Smooth muscle cell of the brain vasculature (primary cell): ENCODE data around the gene HSBP1.

ENCODE experiments used
- DNase-seq: peaks from one replicate; pipeline ENCODE4 v3.0.0-alpha.2; 2012; ENCODE audit warnings: low read depth, low spot score

HSBP1 gene

DNA sequence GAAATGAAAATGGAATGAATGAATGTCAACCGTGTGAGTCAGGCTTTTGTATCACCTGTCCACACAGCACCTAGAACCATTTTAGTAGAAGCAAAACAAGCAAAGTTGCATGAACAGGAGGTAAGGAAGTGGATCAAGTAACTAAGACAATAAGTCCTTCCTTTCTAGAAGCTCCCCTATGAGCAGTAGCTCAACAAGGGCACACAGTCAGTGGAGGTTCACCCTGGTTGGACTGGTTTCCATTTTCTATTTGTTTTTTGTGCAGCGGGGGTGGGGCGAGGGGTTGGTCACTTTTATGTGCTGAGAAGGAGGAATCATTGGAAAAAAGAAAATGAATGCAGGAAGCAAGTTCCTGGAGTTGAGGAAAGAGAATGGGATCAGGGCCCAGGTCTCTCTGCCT lies 4.0 kb upstream of the HSBP1 start:
- DNase-seq: no peak

DNA sequence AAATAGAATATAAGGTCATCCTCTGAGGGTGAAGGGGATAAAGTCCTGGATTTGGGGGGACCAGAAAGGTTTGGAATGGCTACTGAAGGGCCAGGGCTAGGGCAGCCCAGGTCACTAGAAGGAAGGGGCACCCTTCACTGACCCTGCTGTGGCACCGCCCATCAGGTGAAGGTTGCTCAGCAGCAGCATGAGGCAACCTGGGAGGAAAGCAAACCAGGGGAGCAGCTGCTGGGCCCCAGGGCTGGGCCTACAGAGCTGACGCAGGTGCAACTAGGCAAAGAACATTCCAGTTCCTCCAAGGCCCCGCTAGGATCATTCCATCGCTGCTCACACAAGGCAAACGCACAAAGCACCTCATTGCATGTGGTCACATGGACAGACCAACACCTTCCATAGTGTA lies 3.4 kb upstream of the HSBP1 start:
- DNase-seq: no peak

- DNase-seq: no peak
Observed at GRCh38 chr16:83806036-83806435, 1.7 kb upstream of the HSBP1 start.

DNA sequence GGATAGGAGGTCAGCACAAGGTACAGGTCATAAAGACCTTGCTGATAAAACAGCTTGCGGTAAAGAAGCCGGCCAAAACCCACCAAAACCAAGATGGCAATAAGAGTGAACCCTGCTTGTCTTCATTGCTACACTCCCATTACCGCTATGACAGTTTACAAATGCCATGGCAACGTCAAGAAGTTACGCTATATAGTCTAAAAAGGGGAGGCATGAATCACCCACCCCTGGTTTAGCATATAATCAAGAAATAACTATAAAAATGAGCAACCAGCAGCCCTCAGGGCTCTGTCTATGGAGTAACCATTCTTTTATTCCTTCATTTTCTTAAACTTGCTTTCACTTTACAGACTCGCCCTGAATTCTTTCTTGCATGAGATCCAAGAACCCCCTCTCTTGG lies 1.0 kb upstream of the HSBP1 start:
- DNase-seq: no peak

- DNase-seq: no peak
Observed at GRCh38 chr16:83807327-83807709, 460 bp upstream of the HSBP1 start.

GRCh38 chr16:83808573-83809014 lies 816 bp downstream of the HSBP1 start:
- DNase-seq: no peak

DNA sequence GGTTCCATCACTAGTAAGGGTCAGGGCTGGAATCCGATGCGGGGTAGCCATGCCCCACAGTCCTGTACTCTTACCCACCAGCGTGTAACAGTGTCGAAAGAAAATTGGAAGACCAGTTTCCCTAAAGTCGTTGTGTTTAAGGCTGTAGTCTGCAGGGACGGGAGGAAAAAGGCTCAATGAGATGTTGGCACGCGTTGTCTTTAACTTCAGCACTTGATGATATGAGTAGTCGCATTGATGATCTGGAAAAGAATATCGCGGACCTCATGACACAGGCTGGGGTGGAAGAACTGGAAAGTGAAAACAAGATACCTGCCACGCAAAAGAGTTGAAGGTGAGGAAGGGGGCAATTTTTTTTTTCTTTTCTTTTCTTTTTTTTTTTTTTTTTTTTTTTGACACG lies 1.3 kb downstream of the HSBP1 start:
- DNase-seq: no peak

DNA sequence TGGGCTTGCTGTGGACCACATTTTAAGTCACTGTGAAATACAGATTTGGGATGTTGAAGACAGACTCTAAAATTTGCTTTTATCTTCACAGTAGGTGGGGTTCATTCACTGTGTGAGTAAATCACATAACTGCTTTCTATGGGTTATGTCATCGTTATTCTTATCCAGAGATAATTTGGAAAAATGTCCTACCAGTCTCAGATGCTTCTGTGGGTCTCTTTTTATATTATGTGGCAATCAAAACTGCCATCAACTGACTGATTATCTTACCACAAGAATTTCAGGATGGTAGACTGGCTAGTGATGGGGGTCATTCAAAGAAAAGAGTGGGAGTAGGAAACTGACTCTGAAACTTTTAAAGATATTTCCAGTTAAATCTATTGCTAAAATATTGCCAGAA lies 3.1 kb downstream of the HSBP1 start:
- DNase-seq: no peak

DNA sequence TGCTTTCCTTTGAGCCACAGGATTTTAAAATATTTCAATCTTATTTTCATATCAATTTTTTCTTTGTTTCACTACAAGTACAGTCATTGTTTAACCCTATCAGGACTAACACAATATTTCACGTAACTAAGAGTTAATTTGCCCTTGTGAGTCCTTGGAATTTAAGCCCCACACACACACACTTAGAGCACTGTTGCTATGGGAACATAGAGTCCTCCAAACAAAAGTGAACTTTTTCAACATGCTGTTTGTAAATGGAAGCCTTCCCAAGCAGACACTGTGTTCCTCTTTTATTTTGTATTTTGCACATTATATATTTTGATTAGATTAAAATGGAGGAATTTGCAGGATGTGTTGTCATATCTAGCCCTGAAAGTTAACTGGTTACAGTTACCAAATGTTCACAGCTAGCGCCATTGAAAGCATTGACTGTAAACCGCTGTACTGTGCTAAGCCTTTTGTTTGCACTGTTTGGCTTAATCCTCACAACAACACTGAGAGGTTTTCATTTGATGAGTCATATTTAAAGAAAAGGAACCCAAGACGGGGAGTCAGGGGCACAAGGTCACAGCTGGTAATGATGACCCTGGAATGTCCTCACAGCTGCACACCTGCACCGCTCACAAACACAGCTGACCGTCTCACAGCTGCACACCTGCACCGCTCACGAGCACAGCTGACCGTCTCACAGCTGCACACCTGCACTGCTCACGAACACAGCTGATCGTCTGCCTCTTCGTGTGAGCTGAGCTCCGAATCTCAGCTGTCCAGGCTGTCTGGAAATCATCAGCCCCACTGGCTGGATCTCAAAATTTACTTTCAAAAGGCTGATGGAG lies 6.3 kb downstream of the HSBP1 start:
- DNase-seq: peak; percentile 60

GRCh38 chr16:83814659-83814985 lies 6.8 kb downstream of the HSBP1 start:
- DNase-seq: no peak

GRCh38 chr16:83817022-83817421 lies 9.2 kb downstream of the HSBP1 start:
- DNase-seq: no peak

- DNase-seq: no peak
Observed at GRCh38 chr16:83818276-83818675, 10.5 kb downstream of the HSBP1 start.

GRCh38 chr16:83819361-83819760 lies 11.6 kb downstream of the HSBP1 start:
- DNase-seq: no peak

GRCh38 chr16:83826146-83826913 lies 18.6 kb downstream of the HSBP1 start:
- DNase-seq: no peak

- DNase-seq: no peak
Observed at GRCh38 chr16:83830091-83830768, 22.5 kb downstream of the HSBP1 start.

DNA sequence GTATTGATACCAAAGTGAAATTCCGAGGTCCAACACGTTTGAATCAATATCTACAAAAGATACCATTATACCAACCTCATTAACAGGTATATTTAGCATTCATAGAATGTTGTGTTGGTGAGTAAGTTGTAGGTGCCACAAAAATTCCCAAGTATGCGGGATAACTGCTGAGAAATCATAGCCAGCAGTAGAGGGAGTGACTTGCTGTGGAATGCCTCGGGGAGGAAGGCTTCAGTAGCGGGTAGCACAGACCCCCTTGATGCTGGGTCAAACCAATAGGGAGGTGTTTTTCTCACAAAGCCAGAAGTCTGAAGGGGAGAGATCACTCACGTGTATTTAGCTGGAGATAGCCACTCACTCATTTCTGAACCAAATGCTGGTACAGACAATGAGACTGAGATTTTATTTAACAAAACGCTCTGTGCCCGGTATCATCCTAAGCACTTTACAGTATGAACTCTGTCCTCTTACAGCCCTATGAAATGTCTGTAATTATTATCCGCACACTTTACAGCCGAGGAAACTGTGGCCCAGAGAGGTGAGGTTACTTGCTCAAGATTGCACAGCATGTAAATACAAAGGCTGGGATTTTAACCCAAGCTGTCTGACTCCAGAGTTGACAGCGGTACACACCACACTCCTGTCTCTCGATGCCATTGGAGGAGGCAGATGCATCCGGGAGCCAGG lies 23.1 kb downstream of the HSBP1 start:
- no peak for DNase-seq

GRCh38 chr16:83831456-83831987 lies 23.7 kb downstream of the HSBP1 start:
- no peak for DNase-seq

DNA sequence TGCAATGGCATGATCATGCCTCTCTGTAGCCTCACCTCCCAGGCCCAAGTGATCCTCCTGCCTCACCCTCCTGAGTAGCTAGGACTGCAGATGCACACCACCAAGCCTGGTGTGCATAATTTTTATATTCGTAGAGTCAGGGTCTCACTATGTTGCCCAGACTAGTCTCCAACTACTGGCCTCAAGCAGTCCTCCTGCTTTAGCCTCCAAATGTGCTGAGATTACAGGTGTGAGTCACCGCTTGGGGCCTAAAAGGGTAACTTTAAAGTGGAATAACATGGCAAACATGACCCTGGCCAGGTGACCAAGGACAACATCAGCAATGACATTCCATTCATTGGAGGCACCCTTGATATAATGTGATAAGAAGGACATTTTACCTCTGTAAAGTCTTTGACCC lies 26.1 kb downstream of the HSBP1 start:
- DNase-seq: no peak

DNA sequence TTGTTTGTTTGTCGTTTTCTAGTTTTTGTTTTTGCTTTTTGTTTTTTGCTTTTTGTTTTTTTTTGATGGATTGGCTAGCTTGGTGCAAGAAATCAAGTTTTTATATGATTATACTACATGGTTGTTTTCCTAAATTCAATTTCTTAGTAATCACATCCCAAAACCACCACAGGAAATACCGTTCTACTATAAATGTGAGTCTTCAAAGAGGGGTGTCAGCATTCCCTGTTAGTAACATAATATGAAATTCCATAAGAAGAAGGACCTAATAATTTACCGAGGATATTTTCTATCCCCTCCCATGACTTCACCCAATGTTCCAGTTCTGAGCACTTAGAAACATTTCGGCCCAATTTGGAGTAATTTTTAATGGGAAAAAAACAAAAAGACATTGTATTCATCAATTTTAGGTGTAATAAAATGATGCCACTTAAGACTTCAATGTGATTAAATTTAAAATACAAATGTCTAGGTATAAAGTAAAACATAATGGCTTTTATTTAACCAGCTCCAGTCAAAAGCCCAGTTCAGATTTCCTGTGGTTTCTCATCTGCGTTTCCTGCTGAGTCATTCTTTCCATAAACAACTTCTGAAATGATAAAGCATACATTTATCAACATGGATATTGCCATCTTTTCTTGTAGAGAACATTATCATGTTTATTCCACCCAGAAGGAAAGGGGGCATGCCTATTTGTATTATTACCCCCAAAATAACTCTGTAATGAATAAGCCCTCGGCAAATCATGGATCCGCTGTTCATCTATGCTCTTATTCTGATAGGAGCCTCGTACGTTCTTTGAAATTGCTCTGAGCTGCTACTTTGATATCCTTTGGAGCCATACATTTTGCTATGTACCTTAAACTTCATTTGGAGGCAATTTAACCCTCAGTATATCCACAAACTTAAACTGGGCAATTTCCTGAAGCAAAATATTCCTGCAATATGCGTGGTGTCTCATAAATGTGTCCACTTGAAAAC lies 28.1 kb downstream of the HSBP1 start:
- DNase-seq: peak; percentile 23

DNA sequence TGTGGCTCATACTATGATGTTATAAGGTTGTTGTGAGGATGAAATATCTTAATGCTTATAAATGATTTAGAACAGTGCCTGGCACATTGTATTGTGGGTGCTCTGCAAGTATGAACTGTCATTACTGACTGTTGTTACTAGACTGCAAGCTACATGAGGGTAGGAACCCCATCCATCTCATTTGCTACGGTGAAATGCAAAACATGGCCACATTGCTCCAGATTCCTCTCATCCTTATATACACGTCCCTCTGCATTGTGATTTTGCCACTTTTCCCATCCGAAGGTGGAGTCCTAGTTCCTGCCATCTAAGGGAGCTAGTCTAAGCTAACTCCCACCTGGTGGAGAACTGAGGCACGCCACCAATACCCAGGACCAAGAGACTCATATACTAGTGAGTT lies 29.8 kb downstream of the HSBP1 start:
- DNase-seq: no peak

GRCh38 chr16:83838151-83838550 lies 30.4 kb downstream of the HSBP1 start:
- DNase-seq: no peak
